Tongue (tissue), 2 donors: Measurements from ENCODE around the gene RPS14. TPM values are rescaled to one million over a fixed set of nuclear protein-coding genes. Genes with fewer than 3 reads are reported as not detected.

Source experiments
- DNase-seq: peaks from one replicate; pipeline ENCODE4 v3.0.0-alpha.2; 2015
- total RNA-seq: library from RNA; depleted of rRNA; stranded (reverse); fragments of >200 nt; gene quantifications from one replicate; pipeline ENCODE4 v1.2.3, GENCODE V29; 2014

RPS14 gene
- total RNA-seq, 1 donor from 2014 or later = 2,580 TPM

- no peak for DNase-seq
These were observed 36.2 kb downstream of the RPS14 start for GRCh38 chr5:150413176-150413901.

GRCh38 chr5:150412319-150413175 lies 37.0 kb downstream of the RPS14 start, which contains the start of gene CD74:
Gene CD74 (minus strand): TSS chr5:150412910. CDS start chr5:150412749, 161 bp downstream.
- peak; percentile 80 for DNase-seq

- peak; percentile 8 for DNase-seq
These were observed 38.1 kb downstream of the RPS14 start for GRCh38 chr5:150411245-150411979.

- peak; percentile 90 for DNase-seq
These were observed 38.9 kb downstream of the RPS14 start for GRCh38 chr5:150410524-150411244.

- peak; percentile 91 for DNase-seq
These were observed 39.7 kb downstream of the RPS14 start for GRCh38 chr5:150409638-150410523.

- DNase-seq = no peak
These were observed 41.2 kb downstream of the RPS14 start for GRCh38 chr5:150408231-150408943.

GRCh38 chr5:150407096-150407720 lies 42.3 kb downstream of the RPS14 start:
- no peak for DNase-seq

- DNase-seq = no peak
These were observed 42.8 kb downstream of the RPS14 start for GRCh38 chr5:150406723-150407095.

- DNase-seq = no peak
These were observed 43.3 kb downstream of the RPS14 start for GRCh38 chr5:150406103-150406722.

- DNase-seq = no peak
These were observed 44.4 kb downstream of the RPS14 start for GRCh38 chr5:150404941-150405816.

GRCh38 chr5:150404535-150404934 lies 45.0 kb downstream of the RPS14 start:
- DNase-seq = no peak

GRCh38 chr5:150404121-150404520 lies 45.4 kb downstream of the RPS14 start:
- DNase-seq = no peak

- DNase-seq = no peak
These were observed 46.6 kb downstream of the RPS14 start for GRCh38 chr5:150402901-150403342.

- no peak for DNase-seq
These were observed 47.2 kb downstream of the RPS14 start for GRCh38 chr5:150402229-150402773.

GRCh38 chr5:150401376-150402228 lies 47.9 kb downstream of the RPS14 start:
- DNase-seq = no peak

GRCh38 chr5:150401076-150401375 lies 48.5 kb downstream of the RPS14 start:
- DNase-seq = no peak
